GM04504 (cell line): ENCODE measurements around the gene FAM221B.

Experiments
- DNase-seq: peaks from one replicate; pipeline ENCODE4 v3.0.0-alpha.2; 2012; ENCODE audit warnings: low read depth

The FAM221B gene

DNA sequence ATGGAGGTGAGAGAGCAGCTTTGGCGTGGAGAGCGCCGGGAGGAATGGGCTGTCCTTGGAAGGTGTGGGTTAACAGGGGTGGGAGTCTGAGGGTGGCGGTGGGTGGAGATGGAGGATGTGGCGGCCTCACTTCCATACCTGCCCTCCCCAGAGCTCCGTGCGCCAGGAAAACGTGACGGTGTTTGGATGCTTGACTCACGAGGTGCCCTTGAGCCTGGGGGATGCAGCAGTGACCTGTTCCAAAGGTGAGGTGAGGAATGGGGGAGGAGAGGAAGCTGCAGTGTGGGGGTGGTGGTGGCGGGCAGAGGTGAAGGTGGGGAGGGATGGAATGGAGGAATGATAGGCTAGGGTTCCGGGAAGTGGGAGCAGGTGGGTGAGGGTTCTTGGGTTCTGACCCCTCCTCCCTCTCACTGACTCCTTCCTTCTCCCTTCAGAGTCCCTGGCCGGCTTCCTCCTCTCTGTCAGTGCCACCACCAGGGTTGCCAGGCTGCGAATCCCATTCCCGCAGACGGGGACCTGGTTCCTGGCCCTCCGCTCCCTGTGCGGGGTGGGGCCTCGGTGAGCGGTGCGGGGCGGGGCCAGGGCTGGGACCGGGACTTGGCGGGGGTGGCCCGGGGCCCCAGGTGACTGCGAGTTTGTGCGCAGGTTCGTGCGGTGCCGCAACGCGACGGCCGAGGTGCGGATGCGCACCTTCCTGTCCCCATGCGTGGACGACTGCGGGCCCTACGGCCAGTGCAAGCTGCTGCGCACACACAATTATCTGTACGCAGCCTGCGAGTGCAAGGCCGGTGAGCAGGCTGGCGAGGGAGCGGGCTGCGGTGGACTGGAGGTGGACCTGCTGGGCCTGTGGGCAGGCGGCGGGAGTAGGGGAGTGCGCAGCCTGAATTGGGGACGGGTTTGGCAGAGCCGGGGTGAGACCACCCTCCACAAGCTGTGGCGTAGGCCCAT lies 17.6 kb upstream of the FAM221B start:
- no peak for DNase-seq

DNA sequence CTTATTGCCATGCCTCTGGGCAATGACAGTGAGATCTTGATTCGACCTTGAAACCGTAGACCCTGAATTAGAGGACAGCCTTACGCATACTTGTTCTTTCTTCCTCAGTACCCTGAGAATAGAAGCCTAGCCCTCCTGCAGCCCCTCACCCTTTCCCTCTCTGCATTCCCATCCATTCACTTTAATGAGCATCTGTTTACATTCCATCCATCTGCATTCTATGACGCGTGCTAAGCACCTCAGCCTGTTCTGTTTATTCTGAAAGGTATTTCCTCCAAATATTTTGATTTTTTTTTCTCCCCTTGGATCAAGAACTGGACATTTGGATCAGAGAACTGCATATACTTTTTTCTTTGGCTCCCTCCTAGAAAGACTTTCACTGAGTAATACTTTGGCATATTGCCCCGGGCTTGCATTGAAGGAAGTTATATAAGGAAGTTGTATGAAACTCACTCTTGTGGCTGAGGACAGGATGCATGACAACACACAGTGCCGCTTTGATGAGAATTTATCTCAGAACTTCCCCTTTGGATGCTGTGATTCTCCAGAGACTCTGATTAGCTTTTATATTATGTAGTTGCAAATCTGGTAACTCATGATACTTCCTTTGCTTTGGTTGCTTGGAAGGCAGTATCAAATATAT lies 16.2 kb upstream of the FAM221B start:
- DNase-seq: peak; percentile 82

DNA sequence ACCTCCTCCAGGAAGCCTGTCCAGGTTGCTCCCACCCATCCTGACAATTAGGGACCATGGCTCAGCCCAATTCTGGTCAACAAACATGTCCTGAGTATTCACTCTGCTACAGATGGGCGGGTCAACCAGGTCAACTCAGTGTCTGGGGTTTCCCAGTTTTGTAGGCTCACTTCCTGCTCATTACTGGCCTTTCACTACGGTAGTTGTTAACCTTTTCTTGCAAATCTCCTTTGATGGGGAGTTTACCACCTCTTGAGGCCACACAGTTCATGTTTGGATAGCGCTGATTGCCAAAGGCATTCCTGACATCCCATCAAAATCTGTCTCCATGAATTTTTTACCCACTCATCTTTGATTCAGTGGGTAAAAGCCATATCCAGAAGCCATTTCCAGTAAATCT lies 14.3 kb upstream of the FAM221B start:
- no peak for DNase-seq

DNA sequence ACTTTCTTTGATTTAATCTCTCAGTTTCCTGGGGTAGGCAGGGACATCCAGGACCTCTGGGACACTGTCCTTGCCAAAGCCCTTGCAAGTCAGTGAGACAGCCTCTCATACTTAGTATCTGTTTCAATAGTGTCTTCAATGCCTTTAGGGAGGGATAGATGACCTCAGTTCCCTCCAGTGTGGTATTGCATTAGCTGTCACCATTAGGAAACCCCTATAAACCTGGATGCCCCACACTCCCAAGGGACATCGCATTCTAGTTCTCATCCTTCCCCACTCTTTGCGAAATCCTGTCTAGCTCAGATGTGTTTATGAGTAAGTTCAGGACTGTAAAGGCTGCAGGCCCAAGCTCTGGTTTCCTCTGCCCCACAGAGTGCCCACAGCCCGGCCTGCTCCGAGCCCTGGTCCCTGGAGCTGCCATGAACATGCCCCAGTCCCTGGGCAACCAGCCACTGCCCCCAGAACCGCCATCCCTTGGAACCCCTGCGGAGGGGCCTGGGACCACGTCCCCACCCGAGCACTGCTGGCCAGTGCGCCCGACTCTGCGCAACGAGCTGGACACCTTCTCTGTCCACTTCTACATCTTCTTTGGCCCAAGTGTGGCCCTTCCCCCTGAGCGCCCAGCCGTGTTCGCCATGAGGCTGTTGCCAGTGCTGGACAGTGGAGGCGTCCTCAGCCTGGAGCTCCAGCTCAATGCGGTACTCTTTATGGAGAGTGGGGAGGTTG lies 13.7 kb upstream of the FAM221B start:
- no peak for DNase-seq

DNA sequence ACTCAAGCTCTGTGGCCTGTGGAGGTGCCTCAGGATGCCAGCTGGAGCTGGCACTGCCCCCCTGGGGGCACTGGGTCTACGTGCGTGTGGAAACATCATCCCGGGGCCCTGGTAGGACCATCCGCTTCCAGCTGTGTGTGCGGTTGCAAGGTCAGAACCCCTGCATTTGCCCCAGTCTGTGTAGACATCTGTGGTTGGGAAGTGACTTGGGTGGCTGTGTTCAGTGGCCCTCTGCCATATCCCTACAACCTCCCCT lies 13.0 kb upstream of the FAM221B start:
- no peak for DNase-seq

DNA sequence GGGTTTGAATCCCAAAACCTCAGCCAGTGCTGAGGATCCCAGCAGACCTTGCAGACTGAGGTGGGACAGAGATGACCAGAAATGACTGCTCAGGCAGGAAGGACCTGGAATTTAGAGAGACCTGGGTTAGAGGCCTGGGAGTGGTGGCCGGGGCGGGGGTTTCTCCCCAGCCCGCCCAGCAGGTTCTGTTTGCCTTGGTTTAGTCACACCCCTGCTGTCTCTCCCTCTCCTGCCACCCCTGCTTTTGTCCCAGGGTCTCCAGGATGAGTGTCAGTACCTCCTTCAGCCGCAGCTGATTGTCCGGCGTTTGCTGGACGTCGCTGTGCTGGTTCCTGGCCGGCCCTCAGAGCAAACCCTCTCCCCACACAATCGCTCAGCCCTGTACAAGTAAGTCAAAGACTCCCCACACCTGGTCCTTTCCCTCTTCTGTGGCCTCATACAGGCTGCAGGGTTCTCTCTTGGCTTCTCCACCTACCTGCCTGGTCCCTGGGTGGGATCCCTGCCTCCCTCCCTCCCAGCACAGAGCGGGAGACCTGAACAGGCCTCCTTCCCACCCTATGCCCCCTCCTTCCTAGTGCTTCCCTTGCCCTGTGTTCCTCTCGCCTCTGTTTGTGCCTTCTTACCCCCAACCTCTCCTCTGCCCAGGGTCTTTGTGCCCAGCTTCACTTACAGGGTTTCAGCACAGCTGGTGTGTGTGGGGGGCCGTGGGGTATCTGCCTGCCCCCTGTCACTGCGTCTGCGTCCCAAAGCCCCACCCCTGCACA lies 12.5 kb upstream of the FAM221B start:
- no peak for DNase-seq

DNA sequence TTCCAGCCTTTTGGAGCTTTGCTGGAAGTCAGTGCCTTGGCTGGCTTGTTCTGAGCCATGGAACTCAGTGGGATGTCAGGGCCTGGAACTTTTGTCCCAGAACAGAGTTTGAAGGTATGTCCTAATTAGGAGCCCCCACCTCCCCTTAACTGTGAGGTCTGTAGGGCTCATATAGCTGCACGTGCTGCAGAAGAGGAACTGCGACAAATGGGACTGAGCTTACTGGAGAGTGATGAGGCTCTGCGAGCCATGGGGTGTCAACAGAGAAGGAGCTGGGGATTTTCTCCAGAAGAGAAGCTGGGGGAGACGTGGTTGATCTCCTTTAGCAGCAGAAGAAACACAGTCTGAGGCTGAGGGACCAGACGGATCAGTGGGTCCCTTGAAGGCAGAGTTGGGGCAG lies 11.4 kb upstream of the FAM221B start:
- DNase-seq: no peak

DNA sequence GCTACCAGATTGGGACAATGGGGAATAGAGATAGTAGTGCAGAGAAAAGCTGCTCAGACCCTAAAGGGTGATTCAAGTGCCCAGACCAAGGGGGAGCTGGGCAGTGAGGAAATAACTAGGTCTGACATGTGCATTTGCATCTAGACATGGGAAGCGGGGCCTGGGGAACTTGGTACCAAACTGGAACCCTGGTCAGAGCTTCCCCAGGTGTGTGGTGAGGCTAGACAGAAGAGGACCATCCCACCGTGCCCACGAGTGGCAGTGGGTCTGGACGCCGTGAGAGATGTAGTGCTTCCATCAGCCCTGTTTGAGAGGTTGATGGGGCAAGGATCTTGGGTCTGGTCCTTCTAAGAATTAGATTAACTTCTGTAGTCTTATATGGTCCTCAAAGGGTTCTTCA lies 8.1 kb upstream of the FAM221B start:
- DNase-seq: no peak

DNA sequence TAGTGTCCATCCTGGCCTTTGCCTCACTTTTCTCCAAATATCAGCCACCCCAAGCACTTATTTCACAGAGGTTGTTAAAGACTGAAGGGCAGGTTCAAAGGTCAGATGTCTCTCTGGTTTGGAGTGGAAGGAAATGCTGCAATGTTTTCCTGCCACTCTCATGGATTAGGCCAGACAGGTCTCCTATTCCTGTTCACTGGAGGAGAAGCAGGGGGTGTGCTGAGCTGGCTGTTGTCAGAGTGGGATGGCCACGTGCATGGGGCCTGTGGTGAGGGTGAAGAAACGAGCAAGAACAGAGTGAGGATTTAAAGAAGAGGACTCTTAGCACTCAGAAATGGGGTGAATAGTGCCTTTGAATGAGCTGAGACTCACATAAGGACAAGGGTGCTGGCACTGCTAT lies 7.2 kb upstream of the FAM221B start:
- DNase-seq: no peak

DNA sequence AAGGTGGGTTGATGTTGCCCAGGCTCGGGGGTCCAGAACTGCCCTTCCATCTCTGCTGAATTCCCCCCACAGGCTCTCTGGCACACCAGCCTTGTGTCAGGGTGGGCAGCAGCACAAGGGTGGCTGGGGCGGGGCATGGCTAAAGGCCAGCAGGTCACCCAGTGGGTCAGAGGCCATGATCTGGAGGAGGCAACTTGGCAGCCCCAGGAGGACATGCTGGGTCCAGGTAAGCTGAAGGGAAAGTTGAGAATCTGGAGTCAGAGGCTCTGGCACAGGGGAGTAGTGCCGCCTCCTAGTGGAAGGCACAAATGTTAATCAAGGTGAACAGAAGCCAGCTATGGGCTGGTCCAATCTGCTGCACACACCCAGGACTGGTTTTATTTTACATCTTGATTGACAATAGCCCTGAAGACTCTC lies 6.7 kb upstream of the FAM221B start:
- no peak for DNase-seq

DNA sequence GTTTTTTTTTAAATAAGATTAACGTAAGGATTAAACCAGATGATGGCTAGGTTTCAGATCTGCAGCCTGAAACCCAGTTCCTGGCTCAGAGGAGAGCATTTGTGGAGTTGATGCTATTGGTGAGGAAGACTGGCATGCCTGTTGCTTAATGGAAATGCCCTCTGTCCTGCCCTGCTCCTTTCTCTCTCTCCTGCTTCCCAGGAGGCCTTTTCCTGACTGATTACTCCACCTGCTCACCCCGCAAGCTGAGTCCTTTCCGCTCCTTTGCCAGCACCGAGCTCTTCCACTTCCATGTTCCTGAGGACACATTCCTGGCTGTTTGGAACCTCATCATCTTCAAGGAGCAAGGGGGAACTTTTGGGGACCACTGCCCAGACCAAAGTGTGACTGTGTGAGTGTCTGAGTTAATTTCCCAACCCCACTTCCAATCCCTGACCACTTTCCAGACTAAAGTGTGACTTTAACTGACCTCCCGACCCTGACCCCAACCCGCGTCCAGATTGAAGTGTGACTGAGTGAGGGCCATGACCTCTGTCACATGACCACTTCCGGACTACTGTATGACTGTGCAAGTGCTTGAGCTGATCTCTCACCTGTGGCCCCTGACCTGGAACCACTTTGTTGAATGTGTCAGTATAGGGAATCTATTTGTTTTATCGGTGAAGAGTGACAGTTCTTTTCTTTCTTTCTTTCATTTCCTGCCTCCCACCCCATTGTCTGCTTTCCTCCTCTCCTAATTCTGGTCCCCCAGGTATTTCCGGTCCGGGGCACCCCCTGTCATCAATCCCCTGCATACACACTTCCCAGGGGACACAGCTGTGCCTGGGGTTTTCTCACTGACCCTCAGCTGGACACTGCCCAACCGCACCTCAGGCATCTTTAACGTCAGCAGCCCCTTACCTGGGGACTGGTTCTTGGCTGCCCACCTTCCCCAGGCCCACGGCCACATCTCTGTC lies 6.0 kb upstream of the FAM221B start:
- DNase-seq: no peak

DNA sequence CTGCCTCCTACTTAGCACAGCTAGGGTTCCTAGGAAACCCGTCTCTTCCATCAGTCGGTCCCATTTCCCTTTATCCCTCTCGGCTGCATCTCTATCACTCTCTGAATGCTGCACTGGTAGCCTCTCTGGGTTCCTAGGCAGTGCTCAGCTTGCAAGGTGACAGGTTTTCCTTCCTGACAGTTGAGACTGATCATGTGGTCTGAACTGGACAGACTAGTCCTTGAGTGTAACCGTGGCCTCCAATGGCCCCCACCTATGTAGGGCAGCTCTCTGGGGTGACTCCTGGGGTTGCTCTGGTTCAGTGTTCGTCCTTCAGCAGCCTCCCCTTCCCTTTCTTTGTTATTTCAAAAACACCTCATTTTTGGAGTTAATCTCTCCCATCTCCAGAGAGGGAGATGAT lies 4.3 kb upstream of the FAM221B start:
- no peak for DNase-seq

DNA sequence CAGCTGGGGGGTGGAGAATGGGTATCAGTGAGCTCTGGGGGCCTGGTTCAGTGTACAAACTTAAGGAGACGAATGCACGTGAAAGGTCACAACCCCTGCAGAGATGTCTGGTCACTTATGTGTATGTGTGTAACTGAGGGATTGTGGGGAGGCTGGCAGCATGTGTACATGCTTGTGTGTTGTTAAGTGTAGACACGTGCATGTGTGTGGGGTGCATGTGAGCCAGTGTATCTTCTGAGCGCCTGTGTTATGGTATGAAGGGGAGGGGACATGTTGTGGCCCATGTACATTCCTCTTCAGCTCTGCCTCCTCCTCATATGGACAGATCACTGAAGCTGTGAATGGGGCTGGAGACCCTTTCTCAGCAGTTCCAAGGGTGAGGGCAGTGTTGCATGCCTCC lies 2.5 kb upstream of the FAM221B start:
- DNase-seq: no peak

DNA sequence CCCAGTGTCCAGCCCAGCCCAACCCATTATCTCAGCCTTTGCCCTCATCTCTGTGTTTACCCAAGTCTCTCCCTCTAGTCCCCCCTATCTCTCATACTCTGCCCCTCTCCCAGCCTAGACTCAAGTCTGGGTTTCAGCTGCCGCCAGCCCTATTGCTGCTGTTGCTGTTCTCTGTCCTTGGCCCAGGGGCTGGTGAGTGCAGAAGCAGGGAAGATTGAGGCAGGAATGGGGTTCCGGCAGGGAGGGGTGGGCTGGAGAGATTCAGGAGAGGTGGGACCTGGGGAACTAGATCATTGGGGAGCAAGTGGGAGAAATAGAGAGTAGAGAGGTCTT lies 1.2 kb upstream of the FAM221B start:
- DNase-seq: no peak

DNA sequence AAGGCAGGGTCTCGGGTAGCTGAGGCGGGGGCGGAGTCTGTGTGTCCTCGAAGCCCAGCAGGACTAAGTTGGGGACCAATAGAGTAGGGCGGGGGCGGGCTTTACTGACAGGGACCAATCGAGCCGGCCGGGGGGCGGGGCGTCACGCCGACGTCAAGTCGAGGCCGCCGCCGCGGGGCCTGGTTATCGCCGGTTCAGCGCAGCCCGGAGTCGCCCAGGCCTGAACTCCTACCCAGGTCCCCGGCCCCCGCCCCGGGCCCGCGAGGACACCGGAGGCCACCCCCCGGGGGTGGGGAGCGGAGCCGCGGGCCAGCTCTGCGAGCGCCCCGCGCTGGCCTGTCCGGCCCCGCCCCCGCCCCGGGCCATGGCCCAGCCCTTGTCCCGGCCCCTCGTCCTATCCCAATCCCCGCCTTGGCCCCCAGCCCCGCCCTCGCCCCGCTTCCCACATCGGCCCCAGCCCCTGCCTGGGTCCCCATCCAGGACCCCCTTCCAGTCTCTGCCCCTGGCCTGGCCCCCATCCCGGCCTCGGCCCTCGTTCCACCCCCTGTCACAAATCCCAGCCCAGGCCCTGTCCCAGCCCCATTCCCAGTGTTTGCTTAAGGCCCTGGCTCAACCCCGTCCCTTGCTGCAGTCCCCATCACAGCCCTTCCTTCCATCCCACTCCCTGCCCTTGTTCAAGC lies 692 bp upstream of the FAM221B start, which contains the start of gene TMEM8B:
Gene TMEM8B, plus strand, starts transcription at position 145 of the 680 bp plus-strand sequence. Its CDS starts 220 bp downstream, at position 365.
- DNase-seq: no peak

DNA sequence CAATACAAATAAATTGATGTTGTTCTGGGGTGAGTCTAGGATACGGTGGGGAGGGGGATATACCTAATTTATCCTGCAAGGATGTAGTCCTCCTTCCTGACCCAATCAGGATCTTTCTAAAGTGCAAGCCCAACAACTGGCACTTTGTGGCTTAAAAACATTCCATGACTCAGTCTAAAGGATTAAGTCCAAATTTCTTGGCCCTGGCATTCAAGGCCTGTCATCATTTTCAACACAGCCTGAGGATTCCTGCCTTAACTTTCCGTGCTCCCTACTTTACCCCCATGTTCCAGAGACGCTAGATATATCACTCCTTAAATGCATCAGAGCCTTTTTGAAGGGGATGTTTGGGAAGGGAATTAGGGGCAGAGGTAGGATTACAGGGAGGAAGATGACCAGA lies 1.0 kb downstream of the FAM221B start:
- DNase-seq: no peak

DNA sequence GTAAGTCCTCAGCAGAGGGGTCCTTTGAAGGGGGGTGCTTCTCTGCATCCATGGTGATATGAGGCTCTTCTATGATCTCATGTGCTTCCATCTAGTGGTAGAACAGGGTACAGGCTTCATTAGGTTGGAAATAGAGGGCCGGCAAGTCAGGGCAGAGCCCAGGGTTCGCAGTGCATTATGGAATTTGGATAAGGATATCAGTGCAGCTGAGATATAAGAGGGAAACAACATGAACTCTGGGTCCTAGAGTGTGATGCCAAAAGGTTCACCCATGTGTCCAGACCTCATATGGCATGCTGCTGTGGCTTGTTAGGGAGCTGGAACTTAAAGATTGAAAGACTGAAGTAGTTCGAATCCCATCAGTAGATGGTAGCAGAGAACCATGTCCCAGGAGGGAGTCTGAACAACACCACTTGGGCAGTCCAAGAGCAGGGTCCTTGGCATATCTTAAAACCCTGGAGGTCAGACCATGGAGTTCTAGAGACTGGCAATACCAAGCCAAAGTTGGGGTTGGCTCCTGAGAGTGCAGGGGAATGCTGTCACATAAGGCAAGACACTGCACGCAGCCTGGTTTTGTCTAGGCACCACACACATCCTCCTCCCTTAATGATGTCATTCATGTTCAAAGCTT lies 2.3 kb downstream of the FAM221B start:
- no peak for DNase-seq

DNA sequence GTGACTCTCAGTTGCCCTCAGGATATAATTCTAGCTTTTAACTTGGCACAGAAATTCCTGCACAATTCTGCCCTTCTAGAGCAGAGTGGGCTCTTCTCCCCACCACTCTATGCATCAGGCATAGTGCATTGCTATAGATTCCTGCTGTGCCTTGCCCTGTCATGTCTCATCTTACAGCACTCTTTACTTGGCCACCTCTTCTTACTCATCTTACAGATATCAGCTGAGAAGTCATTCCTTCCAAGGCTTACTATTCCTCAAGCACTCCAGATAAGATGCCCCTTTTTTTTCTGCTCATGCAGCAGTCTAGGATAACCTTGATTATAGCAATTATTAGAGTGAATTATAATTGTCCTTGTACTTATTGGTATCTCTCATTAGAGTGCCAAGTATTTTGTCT lies 5.6 kb downstream of the FAM221B start:
- no peak for DNase-seq

DNA sequence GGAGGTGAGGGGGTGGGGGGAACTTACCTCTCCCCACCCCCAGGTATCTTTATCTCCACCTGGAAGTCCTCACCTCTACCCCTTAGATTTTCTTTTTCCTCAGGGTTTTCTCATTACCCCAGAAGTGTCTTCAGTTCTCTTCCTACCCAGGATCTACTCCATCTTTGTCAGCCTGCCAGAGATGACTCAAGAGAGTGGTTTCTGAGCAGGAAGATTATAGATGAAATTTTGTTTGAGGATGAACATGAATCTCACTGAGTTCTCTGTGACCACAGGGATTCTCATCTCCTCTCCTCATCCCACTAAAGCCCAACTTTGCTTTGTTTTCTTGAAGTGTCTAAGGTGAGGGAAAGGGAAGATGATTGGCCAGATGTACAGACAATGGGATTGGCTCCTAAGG lies 8.5 kb downstream of the FAM221B start:
- no peak for DNase-seq

DNA sequence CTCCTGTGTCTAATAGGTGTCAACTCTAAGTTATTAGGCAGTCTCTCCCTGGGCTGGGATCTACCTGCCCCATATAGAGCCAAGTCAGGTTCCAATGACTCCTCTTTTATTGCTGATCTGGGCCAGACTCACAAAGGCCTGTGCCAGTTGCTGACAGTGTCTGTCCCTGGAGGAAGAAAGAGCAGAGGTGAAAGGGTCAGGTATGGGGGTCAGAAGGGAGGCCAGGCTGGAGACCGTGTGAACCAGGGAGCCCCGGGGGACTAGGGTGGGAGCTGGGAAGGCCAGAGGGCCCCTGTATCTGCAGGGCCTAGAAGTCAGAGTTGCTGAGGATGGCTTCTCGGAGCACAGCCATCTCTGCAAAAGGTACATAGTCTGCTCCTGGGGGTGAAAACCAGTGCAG lies 10.2 kb downstream of the FAM221B start:
- no peak for DNase-seq
